ENCODE data around the gene TSPOAP1. TPM values are rescaled to one million over a fixed set of nuclear protein-coding genes. Genes with fewer than 3 reads are reported as not detected.
A peak's percentile ranks its signal among the peaks of the same experiment; 100 is the strongest.

Gene TSPOAP1
- total RNA-seq, 3 donors from 2014 or later = 2.6 to 42.1 (median 26.9) TPM

GRCh38 chr17:58330997-58331814, 2.6 kb upstream of the TSPOAP1 start:
- Histone ChIP-seq H3K4me1 (peaks cover 10 to 11% of the 10 kb centered on the region in 2 donors), H3K36me3 (no peaks in the 10 kb centered on the region), H3K9me3 (no peaks in the 10 kb centered on the region), H3K4me3 (peak overlapping the region; percentile 41 to 50 (median 49)), H3K27me3 (no peaks in the 10 kb centered on the region), H3K27ac (peak overlapping the region in 1 of 2 donors; percentile 63)
- intact Hi-C loops (cut with DNase I; ENCODE audit: low total_unique reads) = no loop called here
- no peak for TF ChIP-seq POLR2AphosphoS5 (IDR thresholded peaks at IDR 0.05)
- no peak for TF ChIP-seq POLR2A (IDR thresholded peaks at IDR 0.05)
- no peak for TF ChIP-seq CTCF (IDR thresholded peaks at IDR 0.05)
- no peak for DNase-seq (ENCODE audit: low spot score in 2 of 2)

GRCh38 chr17:58330538-58330996, 2.0 kb upstream of the TSPOAP1 start:
- no peak for DNase-seq (ENCODE audit: low spot score in 2 of 2)
- TF ChIP-seq CTCF (IDR thresholded peaks at IDR 0.05) (no peak), POLR2A (IDR thresholded peaks at IDR 0.05) (no peak), POLR2AphosphoS5 (IDR thresholded peaks at IDR 0.05) (no peak)
- Histone ChIP-seq H3K9me3 (no peaks in the 10 kb centered on the region), H3K27ac (peak overlapping the region in 1 of 2 donors; percentile 63), H3K4me3 (peak overlapping the region; percentile 41 to 50 (median 49)), H3K36me3 (no peaks in the 10 kb centered on the region), H3K4me1 (peaks cover 4 to 5% of the 10 kb centered on the region in 2 donors), H3K27me3 (no peaks in the 10 kb centered on the region)
- intact Hi-C loops (cut with DNase I; ENCODE audit: low total_unique reads) = no loop called here

GRCh38 chr17:58329810-58330537, 1.4 kb upstream of the TSPOAP1 start:
- intact Hi-C loops (cut with DNase I; ENCODE audit: low total_unique reads) = no loop called here
- Histone ChIP-seq H3K27me3 (no peaks in the 10 kb centered on the region), H3K9me3 (no peaks in the 10 kb centered on the region), H3K4me1 (no peaks in the 10 kb centered on the region), H3K4me3 (peak overlapping the region in 1 of 3 donors; percentile 49), H3K36me3 (no peaks in the 10 kb centered on the region), H3K27ac (no peak overlapping the region)
- no peak for DNase-seq (ENCODE audit: low spot score in 2 of 2)
- no peak for TF ChIP-seq CTCF (IDR thresholded peaks at IDR 0.05)
- TF ChIP-seq POLR2A (IDR thresholded peaks at IDR 0.05) = no peak

- Histone ChIP-seq H3K27me3 (no peaks in the 10 kb centered on the region), H3K27ac (no peak overlapping the region), H3K36me3 (no peaks in the 10 kb centered on the region), H3K4me1 (no peaks in the 10 kb centered on the region), H3K4me3 (peak overlapping the region in 2 of 3 donors; percentile 20 to 36), H3K9me3 (no peaks in the 10 kb centered on the region)
- no peak for DNase-seq (ENCODE audit: low spot score in 2 of 2)
- intact Hi-C loops (cut with DNase I; ENCODE audit: low total_unique reads) = no loop called here
- no peak for TF ChIP-seq POLR2AphosphoS5 (IDR thresholded peaks at IDR 0.05)
- no peak for TF ChIP-seq POLR2A (IDR thresholded peaks at IDR 0.05)
- no peak for TF ChIP-seq CTCF (IDR thresholded peaks at IDR 0.05)
These were observed 627 bp upstream of the TSPOAP1 start for GRCh38 chr17:58329035-58329809.
